NCI-H1092 (cell line): Measurements from ENCODE around the gene YDJC.

ENCODE experiments used
- DNase-seq: peaks from one replicate; lab custom pipeline; 2025; lab: John Stamatoyannopoulos, UW

YDJC gene

GRCh38 chr22:21579474-21579851 is 50.4 kb downstream of the YDJC start:
- DNase-seq: no peak
